Body of pancreas (tissue), 4 donors: ENCODE measurements around the gene VEGFD. TPM values are rescaled to one million over a fixed set of nuclear protein-coding genes. Genes with fewer than 3 reads are reported as not detected.

Experiments
- ATAC-seq: fragments of 150-250 bp; one replicate; pipeline ENCODE4 v1.9.1; 2016
- DNase-seq, 4 donors: peaks; one replicate each; pipeline ENCODE4 v3.0.0-alpha.2; 2019
- H3K27ac ChIP-seq, 4 donors: fragments of 200-600 bp; sonication (generic); 1 replicate in 3 of 4; 2 replicates in 1 of 4; pipeline versions ENCODE4 v1.5.1 to v1.6.1; 2016 to 2019; ENCODE audit warnings: mild to moderate bottlenecking in 1 of 4, mixed read lengths in 1 of 4, moderate library complexity in 1 of 4
- H3K27me3 ChIP-seq, 2 donors: fragments of 200-600 bp; sonication (generic); one replicate each; pipeline ENCODE4 v1.6.0; 2016; ENCODE audit warnings: mild to moderate bottlenecking in 1 of 2
- H3K36me3 ChIP-seq, 2 donors: fragments of 200-600 bp; sonication (generic); replicated peaks in 1 of 2; 2 replicates each; pipeline ENCODE4 v1.5.1; 2016; ENCODE audit warnings: low read depth in 2 of 2; ENCODE audit not compliant: insufficient read depth in 1 of 2
- H3K4me1 ChIP-seq: fragments of 200-600 bp; sonication (generic); one replicate; pipeline ENCODE4 v1.6.0; 2016
- H3K4me3 ChIP-seq, 2 donors: fragments of 200-600 bp; sonication (generic); 1 replicate in 1 of 2; 2 replicates in 1 of 2; pipeline ENCODE4 v1.5.1; 2016 to 2019
- H3K9me3 ChIP-seq, 3 donors: fragments of 200-600 bp; sonication (generic); 1 replicate in 2 of 3; 2 replicates in 1 of 3; pipeline ENCODE4 v1.5.1; 2016
- CTCF ChIP-seq, 7 experiments: fragments of 450-650 bp in 4 of 7; fragments of 200-600 bp in 3 of 7; sonication (generic) in 3 of 7; IDR thresholded peaks; one replicate each; pipeline ENCODE4 v1.5.1; 2016 to 2019; ENCODE audit warnings: antibody characterized with exemption in 7 of 7
- POLR2A ChIP-seq, 3 donors: fragments of 450-650 bp; IDR thresholded peaks; one replicate each; pipeline ENCODE4 v1.6.1; 2016; ENCODE audit warnings: antibody characterized with exemption in 3 of 3, mild to moderate bottlenecking in 2 of 3
- WGBS, 2 donors: methylation state at CpG; one replicate each; pipeline ENCODE4 v1.1.5; 2017; 5-methylcytosine and 5-hydroxymethylcytosine counted together
- intact Hi-C: fragments of 100-400 bp; cut with DNase I; formaldehyde crosslinking; loops from one replicate; pipeline ENCODE4 v1.15.1; 2023
- total RNA-seq, 2 donors: library from RNA; depleted of rRNA; stranded (reverse); fragments of >200 nt; gene quantifications; one replicate each; pipeline ENCODE4 v1.1.0, GENCODE V29; 2016

Gene VEGFD
- total RNA-seq, 2 donors from 2014 or later, result 0.66 TPM; not detected in 1

- Histone ChIP-seq H3K36me3 (no peaks in the 10 kb centered on the region), H3K27ac (no peak overlapping the region), H3K9me3 (no peaks in the 10 kb centered on the region), H3K4me3 (no peak overlapping the region), H3K27me3 (no peaks in the 10 kb centered on the region), H3K4me1 (no peaks in the 10 kb centered on the region)
- DNase-seq (no peak), ATAC-seq (no peak)
- TF ChIP-seq CTCF (IDR thresholded peaks at IDR 0.05) (no peak), POLR2A (IDR thresholded peaks at IDR 0.05) (no peak)
- intact Hi-C loops, result no loop called here
- WGBS, 2 donors, result 34 to 53% methylated on average over 6 of the region's 6 CpGs
Measured at GRCh38 chrX:15418041-15418706, 34.0 kb upstream of the VEGFD start.

- H3K4me1 ChIP-seq, result no peaks in the 10 kb centered on the region
- no peak for ATAC-seq
- no peaks in the 10 kb centered on the region for H3K9me3 ChIP-seq
- intact Hi-C loops, result no loop called here
- WGBS, 2 donors, result 82 to 91% methylated on average over 10 of the region's 10 CpGs
- H3K4me3 ChIP-seq, result no peak overlapping the region
- no peaks in the 10 kb centered on the region for H3K36me3 ChIP-seq
- TF ChIP-seq POLR2A (IDR thresholded peaks at IDR 0.05), result no peak
- TF ChIP-seq CTCF (IDR thresholded peaks at IDR 0.05), result no peak
- no peaks in the 10 kb centered on the region for H3K27me3 ChIP-seq
- no peak for DNase-seq
- no peak overlapping the region for H3K27ac ChIP-seq
Measured at GRCh38 chrX:15416133-15416993, 32.1 kb upstream of the VEGFD start.

GRCh38 chrX:15413101-15413500, 28.9 kb upstream of the VEGFD start:
- Histone ChIP-seq H3K4me3 (no peak overlapping the region), H3K36me3 (no peaks in the 10 kb centered on the region), H3K9me3 (no peaks in the 10 kb centered on the region), H3K4me1 (no peaks in the 10 kb centered on the region), H3K27me3 (no peaks in the 10 kb centered on the region), H3K27ac (no peak overlapping the region)
- ATAC-seq, result no peak
- intact Hi-C loops, result no loop called here
- no peak for DNase-seq
- TF ChIP-seq CTCF (IDR thresholded peaks at IDR 0.05) (no peak), POLR2A (IDR thresholded peaks at IDR 0.05) (no peak)
- 58 to 73% methylated on average over 6 of the region's 6 CpGs for WGBS, 2 donors

- Histone ChIP-seq H3K4me1 (no peaks in the 10 kb centered on the region), H3K27me3 (no peaks in the 10 kb centered on the region), H3K9me3 (no peaks in the 10 kb centered on the region), H3K4me3 (no peak overlapping the region), H3K36me3 (no peaks in the 10 kb centered on the region), H3K27ac (no peak overlapping the region)
- intact Hi-C loops, result no loop called here
- TF ChIP-seq POLR2A (IDR thresholded peaks at IDR 0.05) (no peak), CTCF (IDR thresholded peaks at IDR 0.05) (no peak)
- DNase-seq, result no peak
- 84 to 85% methylated on average over 2 of the region's 2 CpGs for WGBS, 2 donors
- ATAC-seq, result no peak
Measured at GRCh38 chrX:15410947-15411346, 26.7 kb upstream of the VEGFD start.
